Naive thymus-derived CD4-positive, alpha-beta T cell (primary cell): Measurements from ENCODE around the gene FUT3. TPM values are rescaled to one million over a fixed set of nuclear protein-coding genes. Genes with fewer than 3 reads are reported as not detected.

ENCODE experiments used
- ATAC-seq: fragments of 150-1000 bp; cut with Tn5 transposase; 2 replicates; pipeline ENCODE4 v1.10.0; 2021; ENCODE audit warnings: mild to moderate bottlenecking, moderate library complexity
- CTCF ChIA-PET: fragments of 350-600 bp; sonication (Branson Sonifier 250); formaldehyde crosslinking; loops from one replicate; lab custom pipeline; 2021; ENCODE audit warnings: antibody characterized with exemption; lab: Charles Lee
- POLR2A ChIA-PET: fragments of 350-600 bp; sonication (Branson Sonifier 250); formaldehyde crosslinking; loops from one replicate; lab custom pipeline; 2021; ENCODE audit warnings: antibody characterized with exemption, inconsistent platforms; lab: Charles Lee
- DNase-seq, 9 donors: peaks; one replicate each; pipeline versions ENCODE4 v3.0.0 to v3.0.0-alpha.2; 2020 to 2022; ENCODE audit warnings: mixed read lengths in 1 of 9
- H3K27ac ChIP-seq: one replicate; pipeline ENCODE4 v1.7.0; 2013; ENCODE audit warnings: mild to moderate bottlenecking, low read depth, low read length, moderate library complexity
- H3K27me3 ChIP-seq, 2 donors: one replicate each; pipeline ENCODE4 v1.7.0; 2013; ENCODE audit warnings: low read length in 2 of 2, mild to moderate bottlenecking in 2 of 2, moderate library complexity in 2 of 2; ENCODE audit not compliant: control insufficient read depth in 2 of 2, insufficient read depth in 2 of 2
- H3K36me3 ChIP-seq, 3 experiments: 1 replicate in 2 of 3; 2 replicates in 1 of 3; pipeline ENCODE4 v1.7.0; 2013; ENCODE audit warnings: low read length in 3 of 3, mild to moderate bottlenecking in 3 of 3, moderate library complexity in 1 of 3; ENCODE audit not compliant: insufficient read depth in 3 of 3, control insufficient read depth in 2 of 3
- H3K4me1 ChIP-seq, 2 donors: one replicate each; pipeline ENCODE4 v1.7.0; 2013; ENCODE audit warnings: low read length in 2 of 2, mild to moderate bottlenecking in 2 of 2, moderate library complexity in 1 of 2; ENCODE audit not compliant: control insufficient read depth in 2 of 2, insufficient read depth in 2 of 2
- H3K4me3 ChIP-seq: 2 replicates; pipeline ENCODE4 v1.7.0; 2013; ENCODE audit warnings: mild to moderate bottlenecking, low read length
- H3K9me3 ChIP-seq, 3 experiments: 1 replicate in 2 of 3; 2 replicates in 1 of 3; pipeline ENCODE4 v1.7.0; 2013; ENCODE audit warnings: low read length in 3 of 3; ENCODE audit not compliant: control insufficient read depth in 2 of 3
- H3K27ac Mint-ChIP-seq, 9 donors: one replicate each; pipeline ENCODE4 v1.8.0; 2020 to 2022; ENCODE audit warnings: mixed read lengths in 9 of 9, mild to moderate bottlenecking in 8 of 9, moderate library complexity in 5 of 9, inconsistent platforms in 2 of 9
- H3K27me3 Mint-ChIP-seq, 5 donors: one replicate each; pipeline ENCODE4 v1.8.0; 2021 to 2022; ENCODE audit warnings: mixed read lengths in 5 of 5, mild to moderate bottlenecking in 1 of 5
- H3K36me3 Mint-ChIP-seq, 5 donors: one replicate each; pipeline ENCODE4 v1.8.0; 2020 to 2022; ENCODE audit warnings: mixed read lengths in 5 of 5, mild to moderate bottlenecking in 3 of 5, inconsistent platforms in 1 of 5
- H3K4me1 Mint-ChIP-seq, 7 donors: one replicate each; pipeline ENCODE4 v1.8.0; 2020 to 2022; ENCODE audit warnings: mixed read lengths in 7 of 7, mild to moderate bottlenecking in 3 of 7, inconsistent platforms in 1 of 7
- H3K4me3 Mint-ChIP-seq, 10 donors: one replicate each; pipeline ENCODE4 v1.8.0; 2020 to 2022; ENCODE audit warnings: mild to moderate bottlenecking in 10 of 10, mixed read lengths in 10 of 10, moderate library complexity in 6 of 10, inconsistent platforms in 2 of 10
- H3K9me3 Mint-ChIP-seq, 11 donors: one replicate each; pipeline ENCODE4 v1.8.0; 2020 to 2022; ENCODE audit warnings: mixed read lengths in 11 of 11, mild to moderate bottlenecking in 4 of 11, inconsistent platforms in 1 of 11, moderate library complexity in 1 of 11
- intact Hi-C, 2 donors: fragments of 100-400 bp; cut with micrococcal nuclease; formaldehyde crosslinking; loops; one replicate each; pipeline ENCODE4 v1.15.1; 2023
- polyA plus RNA-seq, 2 donors: library from polyadenylated mRNA; unstranded; fragments of 300-500 nt; fragmentation: Illumina TruSeq; gene quantifications; one replicate each; pipeline ENCODE4 v1.2.3, GENCODE V29; 2021
- total RNA-seq, 6 experiments: library from RNA in 5 of 6; stranded (reverse) in 5 of 6; gene quantifications; 1 replicate in 5 of 6; 2 replicates in 1 of 6; pipeline ENCODE4 v1.2.3 and lab custom pipeline; 2021 to 2026

The FUT3 gene
- total and polyA plus RNA-seq, 7 experiments from 2014 or later = 0.29 to 0.45 TPM; not detected in 5

GRCh38 chr19:5895890-5896289, 44.6 kb upstream of the FUT3 start:
- no peak for ATAC-seq
- POLR2A ChIA-PET = interaction anchor here (0.9 kb wide), 1 partner anchor 8 kb away, joined by 3 read pairs; the partner anchor contains the start of gene NDUFA11

GRCh38 chr19:5895409-5895808, 44.2 kb upstream of the FUT3 start:
- ATAC-seq (no peak), DNase-seq (no peak)
- H3K36me3 Mint-ChIP-seq = peaks cover 0 to 5% (median 0%) of the 10 kb centered on the region in 5 donors
- CTCF ChIA-PET = no interaction called here
- Histone ChIP-seq H3K27me3 (no peaks in the 10 kb centered on the region), H3K36me3 (peaks cover 0 to 42% (median 0%) of the 10 kb centered on the region in 3 experiments), H3K4me3 (no peak overlapping the region), H3K27ac (no peak overlapping the region), H3K4me1 (no peaks in the 10 kb centered on the region), H3K9me3 (no peaks in the 10 kb centered on the region)
- no peak overlapping the region for H3K4me3 Mint-ChIP-seq
- POLR2A ChIA-PET = interaction anchor here (0.9 kb wide), 1 partner anchor 8 kb away, joined by 3 read pairs; the partner anchor contains the start of gene NDUFA11
- peaks cover 0 to 11% (median 5%) of the 10 kb centered on the region in 7 donors for H3K4me1 Mint-ChIP-seq
- no peaks in the 10 kb centered on the region for H3K9me3 Mint-ChIP-seq
- H3K27ac Mint-ChIP-seq = no peak overlapping the region
- peaks cover 0 to 2% (median 0%) of the 10 kb centered on the region in 5 donors for H3K27me3 Mint-ChIP-seq
- intact Hi-C loops = no loop called here

More at GRCh38 chr19:5895890-5896289, 44.6 kb upstream of the FUT3 start:
- no peak overlapping the region for H3K27ac ChIP-seq
- intact Hi-C loops = no loop called here
- CTCF ChIA-PET = no interaction called here
- H3K36me3 ChIP-seq = peaks cover 0 to 43% (median 0%) of the 10 kb centered on the region in 3 experiments
- no peaks in the 10 kb centered on the region for H3K27me3 ChIP-seq
- no peak for DNase-seq
- Mint-ChIP-seq H3K9me3 (no peaks in the 10 kb centered on the region), H3K27ac (no peak overlapping the region), H3K27me3 (peaks cover 0 to 2% (median 0%) of the 10 kb centered on the region in 5 donors), H3K4me3 (no peak overlapping the region), H3K4me1 (peaks cover under 1 to 12% (median 7%) of the 10 kb centered on the region in 7 donors), H3K36me3 (peaks cover 0 to 5% (median 0%) of the 10 kb centered on the region in 5 donors)
- no peaks in the 10 kb centered on the region for H3K4me1 ChIP-seq
- no peak overlapping the region for H3K4me3 ChIP-seq
- no peaks in the 10 kb centered on the region for H3K9me3 ChIP-seq

- Histone ChIP-seq H3K4me1 (no peaks in the 10 kb centered on the region), H3K36me3 (peaks cover 0 to 36% (median 0%) of the 10 kb centered on the region in 3 experiments), H3K27me3 (no peaks in the 10 kb centered on the region), H3K4me3 (no peak overlapping the region), H3K9me3 (no peaks in the 10 kb centered on the region), H3K27ac (no peak overlapping the region)
- CTCF ChIA-PET = no interaction called here
- DNase-seq (no peak), ATAC-seq (no peak)
- intact Hi-C loops = no loop called here
- Mint-ChIP-seq H3K4me1 (peaks cover 0 to 5% (median 0%) of the 10 kb centered on the region in 7 donors), H3K9me3 (no peaks in the 10 kb centered on the region), H3K27ac (no peak overlapping the region), H3K4me3 (no peak overlapping the region), H3K27me3 (peaks cover 0 to 2% (median under 1%) of the 10 kb centered on the region in 5 donors), H3K36me3 (no peaks in the 10 kb centered on the region)
- POLR2A ChIA-PET = interaction anchor here (0.9 kb wide), 1 partner anchor 9 kb away, joined by 3 read pairs; the partner anchor contains the start of gene NDUFA11
These were observed 43.6 kb upstream of the FUT3 start for GRCh38 chr19:5894704-5895349.

- ATAC-seq (no peak), DNase-seq (no peak)
- Mint-ChIP-seq H3K27ac (no peak overlapping the region), H3K27me3 (peaks cover 0 to 9% (median 2%) of the 10 kb centered on the region in 5 donors), H3K4me1 (peaks cover 0 to 4% (median 0%) of the 10 kb centered on the region in 7 donors), H3K4me3 (no peak overlapping the region), H3K36me3 (no peaks in the 10 kb centered on the region), H3K9me3 (no peaks in the 10 kb centered on the region)
- Histone ChIP-seq H3K4me3 (no peak overlapping the region), H3K27ac (no peak overlapping the region), H3K9me3 (no peaks in the 10 kb centered on the region), H3K36me3 (peaks cover 0 to 34% (median 0%) of the 10 kb centered on the region in 3 experiments), H3K27me3 (no peaks in the 10 kb centered on the region), H3K4me1 (no peaks in the 10 kb centered on the region)
- ChIA-PET POLR2A (interaction anchor here (1.5 kb wide), 1 partner anchor 9 kb away, joined by 3 read pairs; the partner anchor contains the start of gene NDUFA11), CTCF (interaction anchor here (0.6 to 1.1 kb wide), 2 partner anchors 90 to 129 kb away, joined by 4 to 5 read pairs; no protein-coding TSS in a partner anchor)
- intact Hi-C loops = no loop called here
These were observed 42.9 kb upstream of the FUT3 start for GRCh38 chr19:5893907-5894703.

GRCh38 chr19:5893296-5893903, 42.2 kb upstream of the FUT3 start:
- Mint-ChIP-seq H3K27ac (peak overlapping the region in 2 of 9 donors; percentile 36 to 52), H3K9me3 (no peaks in the 10 kb centered on the region), H3K4me1 (peaks cover 0 to 4% (median 0%) of the 10 kb centered on the region in 7 donors), H3K27me3 (peaks cover 0 to 12% (median 3%) of the 10 kb centered on the region in 5 donors), H3K4me3 (no peak overlapping the region), H3K36me3 (no peaks in the 10 kb centered on the region)
- H3K27me3 ChIP-seq = no peaks in the 10 kb centered on the region
- CTCF ChIA-PET = interaction anchor here (0.6 to 1.1 kb wide), 2 partner anchors 90 to 130 kb away, joined by 4 to 5 read pairs; no protein-coding TSS in a partner anchor
- intact Hi-C loops = no loop called here
- no peaks in the 10 kb centered on the region for H3K4me1 ChIP-seq
- H3K4me3 ChIP-seq = no peak overlapping the region
- POLR2A ChIA-PET = interaction anchor here (1.5 kb wide), 1 partner anchor 10 kb away, joined by 3 read pairs; the partner anchor contains the start of gene NDUFA11
- no peak for ATAC-seq
- H3K9me3 ChIP-seq = no peaks in the 10 kb centered on the region
- no peak overlapping the region for H3K27ac ChIP-seq
- H3K36me3 ChIP-seq = peaks cover 0 to 34% (median 0%) of the 10 kb centered on the region in 3 experiments
- no peak for DNase-seq

- no peaks in the 10 kb centered on the region for H3K4me1 ChIP-seq
- H3K4me1 Mint-ChIP-seq = peaks cover 0 to 4% (median 0%) of the 10 kb centered on the region in 7 donors
- POLR2A ChIA-PET = interaction anchor here (1.5 kb wide), 1 partner anchor 10 kb away, joined by 3 read pairs; the partner anchor contains the start of gene NDUFA11
These were observed 41.6 kb upstream of the FUT3 start for GRCh38 chr19:5892772-5893275.

More at GRCh38 chr19:5892772-5893275, 41.6 kb upstream of the FUT3 start:
- CTCF ChIA-PET = interaction anchor here (1.1 kb wide), 1 partner anchor 89 kb away, joined by 5 read pairs; no protein-coding TSS in a partner anchor
- peaks cover 0 to 12% (median 5%) of the 10 kb centered on the region in 5 donors for H3K27me3 Mint-ChIP-seq
- Histone ChIP-seq H3K27ac (no peak overlapping the region), H3K36me3 (peaks cover 0 to 30% (median 0%) of the 10 kb centered on the region in 3 experiments), H3K27me3 (no peaks in the 10 kb centered on the region), H3K9me3 (no peaks in the 10 kb centered on the region), H3K4me3 (no peak overlapping the region)
- H3K4me3 Mint-ChIP-seq = no peak overlapping the region
- ATAC-seq (no peak), DNase-seq (no peak)
- no peaks in the 10 kb centered on the region for H3K36me3 Mint-ChIP-seq
- H3K27ac Mint-ChIP-seq = peak overlapping the region in 1 of 9 donors; percentile 52
- no peaks in the 10 kb centered on the region for H3K9me3 Mint-ChIP-seq
- intact Hi-C loops = loop anchor here in 1 of 2 donors (1.0 kb wide), 1 partner anchor 89 kb away; no protein-coding TSS in a partner anchor
